HG02870 (cell line): ENCODE data around the gene XRRA1.
"Not testable (repeated sequence)": the region's sequence is repeated elsewhere in the genome, so short reads cannot be mapped to it uniquely, and the experiment has no call there.

Experiments
- ATAC-seq: cut with Tn5 transposase; IDR thresholded peaks from one replicate; pipeline ENCODE4 v1.9.1; 2021; ENCODE audit warnings: mild to moderate bottlenecking, moderate library complexity; ENCODE audit not compliant: unreplicated experiment

The XRRA1 gene

GRCh38 chr11:74902342-74902741, 46.5 kb downstream of the XRRA1 start:
- ATAC-seq: no peak

DNA sequence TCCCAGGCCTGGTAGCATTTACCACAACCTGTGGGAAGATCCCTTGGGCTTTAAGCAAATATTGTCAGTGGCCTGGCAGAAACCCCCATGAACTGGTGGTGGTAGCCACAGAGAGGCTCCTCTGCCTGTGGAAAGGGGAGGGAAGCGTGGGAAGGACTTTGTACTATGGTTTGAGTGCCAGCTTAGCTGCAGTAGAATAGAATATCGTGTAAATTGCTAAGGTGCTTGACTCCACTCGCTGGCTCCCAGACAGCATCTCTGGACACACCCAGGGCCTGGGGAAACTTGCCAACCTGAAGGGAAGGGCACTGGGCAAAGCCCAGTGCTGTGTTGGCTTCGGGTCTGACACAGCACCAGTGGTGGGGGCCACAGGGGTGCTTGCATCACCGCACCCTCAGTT, 52.6 kb downstream of the XRRA1 start:
- ATAC-seq: no peak

DNA sequence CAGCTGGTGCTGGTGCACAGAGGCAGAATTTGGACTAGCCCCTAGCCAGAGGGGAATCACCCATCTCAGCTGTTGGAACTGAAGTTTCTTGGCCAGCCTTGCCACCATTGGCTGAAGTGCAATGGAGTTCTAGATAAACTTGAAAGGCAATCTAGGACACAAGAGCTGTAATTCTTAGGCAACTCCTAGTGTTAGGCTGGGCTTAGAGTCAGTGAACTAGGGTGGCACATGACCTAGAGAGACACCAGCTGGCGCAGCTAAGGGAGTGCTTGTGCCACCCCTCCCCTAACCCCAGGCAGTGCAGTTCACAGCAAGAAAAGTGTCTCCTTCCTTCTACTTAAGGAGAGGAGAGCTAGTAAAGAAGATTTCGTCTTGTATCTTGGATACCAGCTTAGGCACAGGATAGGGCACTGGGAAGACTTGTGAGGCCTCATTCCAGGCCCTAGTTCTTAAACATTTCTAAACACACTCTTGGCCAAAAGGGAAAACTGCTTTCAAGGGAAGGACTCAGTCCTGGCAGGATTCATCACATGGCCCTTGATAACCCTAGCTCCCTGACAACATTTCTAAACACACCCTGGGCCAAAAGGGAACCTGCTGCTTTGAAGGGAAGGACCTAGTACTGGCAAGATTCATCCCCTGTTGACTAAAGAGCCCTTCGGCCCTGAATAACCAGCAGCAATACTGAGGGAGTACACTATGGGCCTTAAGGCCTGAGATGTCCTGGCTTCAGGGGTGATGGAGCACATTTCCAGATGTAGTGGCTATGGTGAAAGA, 53.4 kb downstream of the XRRA1 start:
- no peak for ATAC-seq

DNA sequence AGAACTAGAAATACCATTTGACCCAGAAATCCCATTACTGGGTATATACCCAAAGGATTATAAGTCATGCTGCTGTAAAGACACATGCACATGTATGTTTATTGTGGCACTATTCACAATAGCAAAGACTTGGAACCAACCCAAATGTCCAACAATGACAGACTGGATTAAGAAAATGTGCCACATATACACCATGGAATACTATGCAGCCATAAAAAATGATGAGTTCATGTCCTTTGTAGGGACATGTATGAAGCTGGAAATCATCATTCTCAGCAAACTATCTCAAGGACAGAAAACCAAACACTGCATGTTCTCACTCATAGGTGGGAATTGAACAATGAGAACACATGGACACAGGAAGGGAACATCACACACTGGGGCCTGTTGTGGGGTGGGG, 55.9 kb downstream of the XRRA1 start:
- not testable (repeated sequence) for ATAC-seq

DNA sequence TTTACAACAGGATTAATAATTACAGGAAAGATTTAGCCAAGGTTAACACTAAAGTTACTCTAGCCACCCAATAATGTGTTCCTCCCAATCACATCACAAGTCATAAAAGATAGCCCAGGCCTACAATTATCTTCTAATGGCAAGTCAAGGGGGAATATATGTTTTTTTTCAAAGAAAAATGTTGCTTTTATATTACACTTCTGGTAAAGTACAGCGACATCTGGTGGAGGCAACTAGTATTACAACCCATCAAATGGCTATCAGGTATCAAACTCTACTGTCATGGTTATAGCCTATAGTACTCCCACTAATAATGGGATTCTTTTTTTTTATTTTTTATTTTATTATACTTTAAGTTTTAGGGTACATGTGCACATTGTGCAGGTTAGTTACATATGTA, 71.8 kb downstream of the XRRA1 start:
- no peak for ATAC-seq

DNA sequence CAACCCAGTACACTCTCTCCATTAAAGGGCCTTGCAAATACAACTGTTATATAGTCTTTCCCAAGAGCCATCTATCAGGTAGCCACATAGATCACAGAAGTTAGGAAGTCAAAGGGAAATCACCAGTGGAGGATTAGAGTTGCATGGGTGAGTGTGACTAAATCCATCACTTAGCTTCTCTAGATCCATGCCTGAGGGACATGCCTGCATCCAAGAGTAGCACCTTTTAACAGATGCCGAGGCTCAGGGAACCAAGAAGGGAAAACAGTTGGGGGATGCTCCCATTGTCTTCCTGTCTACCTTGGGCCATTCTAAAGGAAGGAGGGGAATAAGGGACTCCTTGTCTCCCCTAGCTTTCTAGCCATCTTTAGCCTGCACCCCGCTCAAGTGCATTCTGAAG, 77.9 kb downstream of the XRRA1 start:
- no peak for ATAC-seq

DNA sequence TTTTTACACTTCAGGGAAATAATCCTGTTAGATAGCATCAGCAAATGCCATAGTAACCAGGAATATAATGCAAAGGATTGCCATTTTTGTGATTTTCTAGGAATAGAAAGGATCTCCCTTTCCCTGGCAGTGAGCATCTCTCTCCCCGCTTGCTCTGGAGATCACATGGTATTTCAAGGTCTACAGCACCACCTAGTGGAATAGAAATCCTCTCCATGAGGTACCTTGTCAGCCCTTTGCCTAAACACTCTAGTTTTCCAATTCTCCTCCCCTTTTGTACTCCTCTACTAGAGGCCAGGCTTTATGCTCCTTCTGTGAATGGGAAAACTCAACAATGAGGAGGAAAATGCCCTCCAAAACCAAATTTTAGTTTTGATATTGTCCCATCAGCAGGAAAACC, 78.4 kb downstream of the XRRA1 start:
- no peak for ATAC-seq

DNA sequence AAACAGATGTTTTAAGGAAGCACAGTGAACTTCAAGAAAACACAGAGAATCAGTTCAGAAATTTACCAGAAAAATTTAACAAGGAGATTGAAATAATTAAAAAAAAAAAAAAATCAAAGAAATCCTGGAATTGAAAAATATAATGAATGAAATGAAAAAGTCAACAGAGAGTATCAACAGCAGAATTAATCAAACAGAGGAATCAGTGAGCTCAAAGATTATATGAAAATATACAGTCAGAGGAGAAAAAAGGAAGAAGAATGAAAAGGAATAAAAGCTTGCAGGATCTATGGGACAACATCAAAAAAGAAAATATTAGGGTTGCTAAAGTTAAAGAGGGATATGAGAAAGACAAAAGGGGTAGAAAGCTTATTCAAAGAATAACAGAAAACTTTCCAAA, 82.3 kb downstream of the XRRA1 start:
- no peak for ATAC-seq

GRCh38 chr11:74863410-74863809, 85.5 kb downstream of the XRRA1 start:
- no peak for ATAC-seq

DNA sequence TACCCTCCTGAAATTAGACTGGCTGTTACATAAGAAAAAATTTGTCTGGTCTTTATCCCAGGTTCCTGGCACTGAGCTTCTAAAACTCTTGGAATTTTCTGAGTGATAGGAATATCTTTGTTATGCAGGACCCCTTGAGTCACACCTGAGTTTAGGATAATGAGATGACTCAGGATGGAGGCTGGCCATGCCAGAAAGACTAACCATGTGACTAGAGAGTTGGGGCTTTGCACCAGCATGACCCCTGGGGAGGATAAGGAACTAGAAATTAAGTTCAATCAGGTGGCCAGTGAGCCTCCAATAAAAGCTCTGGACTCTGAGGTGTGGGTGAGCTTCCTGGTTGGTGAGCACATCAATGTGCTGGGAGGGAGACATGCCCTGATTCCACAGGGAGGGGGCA, 88.1 kb downstream of the XRRA1 start:
- ATAC-seq: no peak

DNA sequence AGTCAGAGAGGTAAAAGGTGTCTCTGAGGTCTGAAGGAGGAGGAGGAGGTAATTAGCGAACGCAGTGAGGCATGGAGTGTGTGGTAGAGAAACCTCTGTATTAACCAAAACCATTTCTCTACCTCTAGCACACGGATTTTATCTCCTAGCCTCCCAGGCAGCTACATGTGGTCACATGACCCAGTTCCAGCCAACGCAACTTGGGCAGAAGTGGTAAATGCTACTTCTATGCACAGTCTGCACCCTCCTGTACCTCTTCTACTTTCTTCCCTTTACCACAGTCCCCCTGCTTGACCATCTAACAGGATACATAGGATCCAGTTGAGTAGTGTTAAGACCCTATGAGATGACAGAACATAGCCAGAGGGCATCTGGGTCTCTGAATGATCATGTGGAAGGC, 95.7 kb downstream of the XRRA1 start:
- ATAC-seq: no peak

DNA sequence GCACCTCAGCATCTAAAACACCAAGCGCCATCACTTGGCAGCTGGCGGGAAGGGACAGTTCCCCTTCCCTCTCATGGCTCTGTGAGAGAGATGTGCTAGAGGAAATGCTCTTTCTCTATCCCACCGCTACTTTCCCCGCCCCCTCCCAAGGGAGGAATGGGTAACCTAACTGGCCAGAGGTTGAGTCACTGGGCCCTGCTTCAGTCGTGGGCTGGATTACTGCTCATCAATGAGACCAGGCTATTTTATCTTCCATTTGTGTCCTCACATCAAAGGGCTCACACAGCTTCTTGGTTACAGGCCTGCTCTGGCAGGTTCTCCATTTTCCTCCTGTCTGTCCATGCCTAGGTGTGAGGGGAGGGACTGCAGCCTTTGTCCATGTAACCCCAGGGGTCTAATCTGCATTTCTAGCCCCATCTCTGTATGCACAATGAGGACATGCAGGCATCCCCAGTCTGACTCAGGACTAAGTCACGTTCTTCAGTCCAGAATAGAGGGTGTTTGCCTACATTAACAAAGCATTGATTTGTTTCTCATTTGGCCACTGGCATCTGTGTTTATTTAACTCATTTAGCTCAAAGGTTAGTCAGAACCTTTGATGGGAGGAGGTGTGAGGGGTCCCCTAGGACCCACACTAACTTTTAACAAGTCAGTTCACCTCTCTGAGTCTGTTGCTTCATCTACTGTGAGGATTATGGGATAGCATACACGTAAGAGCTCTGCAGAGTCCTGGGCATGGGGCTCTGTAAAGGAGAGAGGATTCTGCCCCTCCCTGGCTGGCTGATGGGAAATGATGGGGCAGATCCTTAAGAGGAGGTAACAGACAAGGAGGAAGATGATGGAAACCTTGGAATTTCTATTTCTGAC, 99.1 kb downstream of the XRRA1 start:
- no peak for ATAC-seq

DNA sequence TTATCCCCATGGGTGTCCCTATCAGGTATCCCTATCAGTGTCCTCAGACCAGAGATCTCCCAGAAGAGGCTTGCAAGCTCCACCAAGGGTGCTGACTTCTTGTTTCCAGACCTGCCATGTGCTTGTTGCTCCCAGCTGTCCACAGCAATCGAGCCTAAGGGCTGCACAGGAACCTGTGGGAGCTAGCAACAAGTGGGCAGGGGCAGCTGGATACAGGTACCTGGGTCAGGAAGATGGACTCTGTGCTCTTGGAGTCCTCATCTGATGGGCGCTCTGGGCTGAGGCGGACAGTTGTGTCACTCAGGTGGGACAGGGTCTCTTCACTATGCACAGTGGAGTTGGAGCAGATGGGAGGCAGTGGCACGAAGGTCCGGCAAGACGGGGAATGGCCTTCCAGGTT, 101.0 kb downstream of the XRRA1 start:
- ATAC-seq: no peak

- ATAC-seq: no peak
These were observed 101.5 kb downstream of the XRRA1 start for GRCh38 chr11:74847395-74847794.

GRCh38 chr11:74846770-74847169, 102.1 kb downstream of the XRRA1 start:
- ATAC-seq: no peak

DNA sequence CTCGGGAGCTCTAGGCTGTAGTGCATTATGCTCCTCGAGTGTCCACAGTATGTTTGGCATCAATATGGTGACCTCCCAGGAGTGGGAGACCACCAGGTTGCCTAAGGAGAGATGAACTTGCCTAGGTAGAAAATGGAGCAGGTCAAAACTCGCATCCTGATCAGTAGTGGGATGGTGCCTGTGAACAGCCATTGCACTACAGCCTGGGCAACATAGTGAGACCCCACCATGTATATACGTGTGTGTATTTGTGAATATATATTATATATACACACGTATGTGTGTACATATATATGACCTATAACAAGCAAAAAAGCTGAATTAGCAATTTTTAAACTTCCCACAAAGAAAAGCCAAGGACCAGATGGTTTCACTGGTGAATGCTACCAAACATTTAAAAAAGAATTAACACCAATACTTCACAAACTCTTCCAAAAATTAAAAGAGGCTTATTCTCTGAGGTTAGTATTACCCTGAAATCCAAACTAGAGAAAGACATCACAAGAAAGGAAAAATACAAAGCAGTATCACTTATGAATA, 102.8 kb downstream of the XRRA1 start:
- no peak for ATAC-seq

GRCh38 chr11:74844865-74845264, 104.0 kb downstream of the XRRA1 start:
- no peak for ATAC-seq

- ATAC-seq: no peak
These were observed 104.8 kb downstream of the XRRA1 start for GRCh38 chr11:74844072-74844471.

DNA sequence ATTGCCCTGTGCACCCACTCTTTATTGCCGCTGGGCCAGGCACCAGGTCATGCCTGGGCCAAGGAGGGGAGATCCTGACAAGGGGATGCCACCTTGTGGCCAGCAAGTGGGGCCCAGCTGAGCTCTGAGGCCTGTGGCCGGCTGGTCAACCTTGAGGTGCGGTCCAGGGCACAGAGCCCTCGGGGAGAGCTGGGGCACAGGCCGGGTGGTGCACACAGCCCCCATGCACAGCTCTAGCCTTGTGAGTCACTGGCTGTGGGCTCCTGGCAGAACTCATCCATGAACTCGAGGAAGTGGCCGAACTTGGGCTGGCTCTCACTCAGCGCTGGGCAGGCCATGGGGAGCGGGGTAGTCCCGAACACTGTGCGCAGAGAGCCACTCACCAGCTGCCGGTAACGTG, 105.9 kb downstream of the XRRA1 start:
- no peak for ATAC-seq

- ATAC-seq: no peak
These were observed 108.4 kb downstream of the XRRA1 start for GRCh38 chr11:74840486-74840885.

- no peak for ATAC-seq
These were observed 108.9 kb downstream of the XRRA1 start for GRCh38 chr11:74839971-74840370.

DNA sequence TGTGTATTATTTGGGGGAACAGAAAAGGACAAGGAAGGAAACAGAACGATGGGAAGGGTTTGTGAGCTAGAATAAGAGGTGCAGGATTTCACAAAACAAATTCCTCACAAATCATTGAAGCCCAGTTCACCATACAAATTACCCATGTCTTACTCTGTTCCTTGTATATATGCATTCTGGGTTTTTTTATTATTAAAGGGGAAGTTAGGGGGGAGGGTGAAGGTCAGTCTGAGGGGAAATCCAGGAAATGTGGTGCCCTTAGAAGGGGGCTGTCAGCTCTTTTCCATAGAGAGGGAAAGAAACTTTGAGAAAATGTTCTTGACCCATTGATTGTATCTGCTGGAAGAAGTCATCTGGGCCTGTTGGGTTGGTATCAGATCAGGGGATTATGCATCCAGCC, 109.4 kb downstream of the XRRA1 start:
- ATAC-seq: no peak
